CD4-positive, alpha-beta T cell treated with Interleukin-10 for 1 hour (primary cell): ENCODE data around the gene ARL16.

ENCODE experiments used
- DNase-seq: peaks from one replicate; pipeline ENCODE4 v3.0.0-alpha.2; 2020

Gene ARL16

GRCh38 chr17:81694810-81695209 lies 11.2 kb upstream of the ARL16 start:
- DNase-seq = no peak

- no peak for DNase-seq
Measured at GRCh38 chr17:81693509-81694210, 10.1 kb upstream of the ARL16 start.

- no peak for DNase-seq
Measured at GRCh38 chr17:81691608-81692007, 8.0 kb upstream of the ARL16 start.

DNA sequence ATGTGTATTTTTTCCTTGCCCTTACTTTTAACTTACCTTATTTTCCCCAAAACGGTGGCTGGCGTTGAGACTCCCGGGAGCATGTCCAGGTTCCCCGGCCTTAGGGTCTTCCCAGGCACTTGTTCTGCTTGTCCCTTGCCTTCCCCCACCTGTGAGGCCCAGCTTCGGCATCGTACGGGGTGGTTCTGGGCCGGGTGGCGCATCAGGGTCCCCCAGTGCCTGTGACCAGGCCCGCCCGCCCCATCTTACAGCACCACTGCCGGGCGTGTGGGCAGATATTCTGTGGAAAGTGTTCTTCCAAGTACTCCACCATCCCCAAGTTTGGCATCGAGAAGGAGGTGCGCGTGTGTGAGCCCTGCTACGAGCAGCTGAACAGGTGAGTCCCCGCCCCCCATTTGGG lies 7.6 kb upstream of the ARL16 start:
- DNase-seq = no peak

- no peak for DNase-seq
Measured at GRCh38 chr17:81690549-81690948, 7.0 kb upstream of the ARL16 start.

DNA sequence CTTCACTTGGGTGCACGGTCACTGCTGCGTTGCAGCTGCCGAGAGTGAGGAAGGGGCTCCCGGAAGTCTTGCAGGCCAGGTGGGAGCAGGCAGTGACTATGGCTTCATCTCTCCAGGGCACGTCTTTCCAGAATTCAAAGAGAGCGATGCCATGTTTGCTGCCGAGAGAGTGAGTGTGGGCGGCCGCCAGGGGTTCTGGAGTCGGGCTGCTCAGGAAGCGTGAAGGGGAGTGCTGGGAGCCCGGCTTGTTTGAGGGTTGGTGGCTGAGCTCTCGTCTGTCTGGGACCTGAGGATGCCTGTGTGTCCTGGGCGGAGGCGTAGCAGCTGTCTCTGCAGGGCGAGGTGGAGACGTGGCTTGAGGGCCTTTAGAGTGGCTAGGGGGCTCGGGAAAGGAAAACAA lies 6.5 kb upstream of the ARL16 start:
- no peak for DNase-seq

GRCh38 chr17:81688616-81689015 lies 5.0 kb upstream of the ARL16 start:
- DNase-seq = no peak

- DNase-seq = no peak
Measured at GRCh38 chr17:81687770-81688541, 4.4 kb upstream of the ARL16 start.

GRCh38 chr17:81686614-81687013 lies 3.0 kb upstream of the ARL16 start:
- no peak for DNase-seq

DNA sequence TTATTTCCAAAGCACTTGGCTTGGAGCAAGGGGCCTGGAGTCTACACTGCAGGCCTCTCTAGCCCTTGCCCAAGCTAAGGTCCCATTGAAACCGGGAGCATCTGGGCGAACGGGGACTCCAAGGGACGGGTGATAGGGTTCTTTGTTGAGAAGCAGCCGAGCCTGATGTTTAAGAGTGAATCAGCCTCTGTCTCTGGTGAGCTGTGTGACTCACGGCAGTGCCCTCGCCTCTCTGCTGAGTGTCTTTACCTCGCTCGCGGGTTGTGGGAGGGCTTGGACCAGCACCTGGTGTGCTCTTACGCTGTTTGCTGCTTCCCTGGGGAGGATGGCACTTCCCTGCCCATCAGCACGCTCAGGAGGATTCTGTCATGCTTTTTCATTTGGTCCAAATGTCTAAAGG lies 1.5 kb upstream of the ARL16 start:
- no peak for DNase-seq

- no peak for DNase-seq
Measured at GRCh38 chr17:81684442-81684911, 880 bp upstream of the ARL16 start.

DNA sequence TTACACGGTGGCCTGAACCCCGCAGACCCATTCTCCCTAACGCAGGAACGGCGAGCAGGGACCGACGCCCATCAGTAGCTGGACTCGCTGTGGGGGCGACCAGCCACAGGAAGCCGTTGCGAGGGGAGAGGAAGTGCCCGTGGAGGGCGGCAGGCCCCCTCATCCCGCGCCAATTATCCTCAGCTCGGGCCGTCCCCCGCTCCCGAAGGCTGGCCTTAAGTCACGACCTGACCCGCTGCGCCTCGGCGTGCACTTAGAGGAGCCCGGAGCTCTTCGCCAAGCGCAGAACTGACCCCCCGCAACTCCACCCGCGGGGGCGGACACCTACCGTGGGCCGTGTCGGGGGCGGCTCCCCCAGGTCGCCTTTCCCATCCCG lies 401 bp downstream of the ARL16 start:
- DNase-seq = no peak

- no peak for DNase-seq
Measured at GRCh38 chr17:81682565-81683207, 911 bp downstream of the ARL16 start.

DNA sequence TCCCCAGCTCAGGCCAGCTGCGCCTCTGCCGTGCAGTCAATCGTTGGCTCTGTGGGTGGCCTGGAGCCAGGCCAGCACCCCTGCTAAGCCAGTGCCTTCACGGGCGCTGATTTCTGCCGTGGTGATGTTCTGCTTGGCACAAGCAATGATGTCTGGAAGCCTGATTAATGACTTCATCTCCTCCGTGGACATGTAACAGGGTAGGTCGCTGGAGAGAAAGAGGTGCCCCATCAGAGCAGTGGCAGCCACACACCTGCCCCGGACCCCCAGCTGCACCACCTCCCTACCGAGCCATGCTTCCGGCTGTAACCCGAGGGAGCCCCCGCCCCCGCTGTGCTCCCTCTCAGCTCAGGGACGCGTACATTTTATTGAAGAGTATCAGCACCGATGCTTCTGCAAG lies 1.9 kb downstream of the ARL16 start:
- DNase-seq = no peak

DNA sequence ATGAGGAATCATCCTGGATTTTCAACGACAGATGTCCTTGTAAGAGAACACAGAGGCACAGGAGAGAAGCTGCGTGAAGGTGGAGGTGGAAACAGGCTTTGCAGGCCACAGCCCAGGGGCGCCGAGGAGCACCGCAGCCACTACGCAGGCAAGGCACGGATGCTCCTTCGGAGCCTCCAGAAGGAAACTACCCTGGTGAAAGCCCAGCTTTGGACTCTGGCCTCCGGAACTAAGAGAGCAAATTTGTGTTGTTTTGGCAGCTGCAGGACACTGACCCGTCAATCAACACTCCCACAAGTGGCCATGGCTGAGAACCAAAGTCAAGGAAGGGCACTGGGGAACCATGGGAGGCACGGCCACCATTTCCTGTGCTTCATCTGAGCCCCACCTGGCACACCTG lies 3.4 kb downstream of the ARL16 start:
- no peak for DNase-seq

GRCh38 chr17:81676906-81677305 lies 6.7 kb downstream of the ARL16 start:
- no peak for DNase-seq

DNA sequence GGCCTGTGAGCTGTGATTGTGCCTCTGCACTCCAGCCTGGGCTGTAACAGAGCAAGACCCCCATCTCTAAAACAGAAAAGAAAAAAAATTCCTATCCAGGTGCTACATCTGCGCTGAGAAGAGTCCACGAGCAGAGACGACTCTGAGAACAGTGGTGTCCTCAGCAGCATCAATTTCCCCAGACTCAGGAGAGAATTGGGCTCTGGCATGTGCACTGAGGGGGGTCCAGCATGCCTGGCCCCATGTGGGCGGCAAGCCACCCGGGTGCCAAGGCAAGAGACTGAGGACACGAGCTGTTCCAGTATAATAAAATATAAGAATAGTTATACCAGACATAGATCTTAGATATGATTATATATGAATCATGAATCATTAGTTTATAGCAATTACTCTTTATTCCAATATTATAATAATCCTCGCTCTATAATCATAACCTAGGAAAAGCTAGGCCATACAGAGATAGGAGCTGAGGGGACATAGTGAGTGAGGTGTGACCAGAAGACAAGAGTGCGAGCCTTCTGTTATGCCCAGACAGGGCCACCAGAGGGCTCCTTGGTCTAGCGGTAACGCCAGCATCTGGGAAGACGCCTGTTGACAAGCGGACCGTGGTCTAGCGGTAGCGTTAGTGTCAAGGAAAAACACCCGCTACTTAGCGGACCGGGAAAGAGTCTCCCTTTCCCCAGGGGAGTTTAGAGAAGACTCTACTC lies 7.9 kb downstream of the ARL16 start:
- DNase-seq = peak; percentile 45

- no peak for DNase-seq
Measured at GRCh38 chr17:81673561-81674258, 9.9 kb downstream of the ARL16 start.

- no peak for DNase-seq
Measured at GRCh38 chr17:81672954-81673353, 10.6 kb downstream of the ARL16 start.

- no peak for DNase-seq
Measured at GRCh38 chr17:81672504-81672903, 11.1 kb downstream of the ARL16 start.

DNA sequence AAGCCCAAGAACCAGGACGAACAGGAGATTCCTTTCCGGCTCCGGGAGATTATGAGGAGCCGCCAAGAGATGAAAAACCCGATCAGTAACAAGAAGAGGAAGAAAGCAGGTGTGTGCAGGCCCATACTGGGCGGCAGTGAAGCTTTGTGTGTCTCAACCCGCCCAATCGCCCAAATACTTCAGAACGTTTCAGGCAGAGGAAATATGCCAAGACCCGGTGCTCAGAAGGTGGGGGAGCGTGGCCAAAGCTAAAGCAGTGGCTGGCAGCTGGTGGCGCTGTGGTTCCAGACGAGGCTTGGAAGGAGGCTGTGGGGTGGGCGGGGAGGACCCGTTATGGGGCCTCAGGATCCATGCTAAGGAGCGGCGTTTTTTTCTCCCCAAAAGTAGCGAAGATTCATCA lies 15.8 kb downstream of the ARL16 start:
- no peak for DNase-seq

- peak; percentile 92 for DNase-seq
Measured at GRCh38 chr17:81666342-81667191, 17.0 kb downstream of the ARL16 start, which contains the start of the genes CCDC137 and OXLD1. TSS of gene CCDC137 (plus strand) at chr17:81666737. CDS start at chr17:81666767, 30 bp downstream. TSS of gene OXLD1 (minus strand) at chr17:81666605. CDS start at chr17:81666577, 28 bp downstream.
